GM12878 (cell line): ENCODE measurements around the gene CLCNKB. TPM values are rescaled to one million over a fixed set of nuclear protein-coding genes. Genes with fewer than 3 reads are reported as not detected.

Experiments used
- ATAC-seq: fragments of 200-7000 bp; cut with Tn5 transposase; 3 replicates; pipeline ENCODE4 v1.9.1; 2020; ENCODE audit warnings: mild to moderate bottlenecking, moderate library complexity
- BruUV-seq: library from RNA; stranded (reverse); fragments of 400-500 nt; replicated peaks from 2 replicates; lab custom pipeline; 2021; lab: Mats Ljungman, UMichigan
- CTCF ChIA-PET: fragments of 300-600 bp; sonication (Branson Sonifier 250); formaldehyde crosslinking; extraction: SDS; loops from one replicate; lab custom pipeline; 2021; ENCODE audit warnings: inconsistent platforms; lab: Yijun Ruan, JAX
- POLR2A ChIA-PET: fragments of 350-600 bp; formaldehyde crosslinking; extraction: SDS; loops from one replicate; lab custom pipeline; 2021; ENCODE audit warnings: inconsistent platforms; lab: Charles Lee
- RAD21 ChIA-PET: fragments of 300-600 bp; sonication (Branson Sonifier 250); formaldehyde crosslinking; loops from one replicate; lab custom pipeline; 2023; ENCODE audit warnings: antibody characterized with exemption; ENCODE audit not compliant: unreplicated experiment; lab: Charles Lee
- SMC1A ChIA-PET: fragments of 300-600 bp; sonication (Branson Sonifier 250); formaldehyde crosslinking; loops from one replicate; lab custom pipeline; 2023; ENCODE audit not compliant: unreplicated experiment, uncharacterized antibody; lab: Charles Lee
- DNase-seq: peaks from one replicate; pipeline ENCODE4 v3.0.0-alpha.2; 2011; ENCODE audit warnings: low read depth, low spot score
- FAIRE-seq: peaks from 3 replicates; lab custom pipeline; 2011; peaks lifted over from hg19 to GRCh38; lab: Jason Lieb, UNC
- H2AFZ ChIP-seq: 2 replicates; pipeline ENCODE4 v1.6.0; 2011; ENCODE audit warnings: low read depth, low read length, control low read depth; ENCODE audit not compliant: control insufficient read depth
- H3K27ac ChIP-seq: 2 replicates; pipeline ENCODE4 v1.5.1; 2011; ENCODE audit warnings: control low read depth; ENCODE audit not compliant: control insufficient read depth, insufficient read depth
- H3K27me3 ChIP-seq, 2 experiments: replicated peaks in 1 of 2; 2 replicates each; pipeline versions ENCODE4 v1.6.0 to v1.6.1; 2011; ENCODE audit warnings: low read length in 1 of 2; ENCODE audit not compliant: control insufficient read depth in 2 of 2, insufficient read depth in 2 of 2
- H3K36me3 ChIP-seq, 2 experiments: 2 replicates each; pipeline ENCODE4 v1.5.1; 2011; ENCODE audit warnings: low read length in 1 of 2; ENCODE audit not compliant: control insufficient read depth in 2 of 2, insufficient read depth in 2 of 2
- H3K4me1 ChIP-seq: 2 replicates; pipeline ENCODE4 v1.6.1; 2011; ENCODE audit warnings: mild to moderate bottlenecking, low read length, moderate library complexity, mixed read lengths; ENCODE audit not compliant: control insufficient read depth, insufficient read depth
- H3K4me2 ChIP-seq: 2 replicates; pipeline ENCODE4 v1.6.0; 2011; ENCODE audit warnings: control low read depth; ENCODE audit not compliant: control insufficient read depth, insufficient read depth
- H3K4me3 ChIP-seq: fragments of 200-600 bp; sonication (generic); 2 replicates; pipeline ENCODE4 v1.5.1; 2016
- H3K79me2 ChIP-seq: 2 replicates; pipeline ENCODE4 v1.6.0; 2011; ENCODE audit warnings: low read length; ENCODE audit not compliant: control insufficient read depth, insufficient read depth
- H3K9ac ChIP-seq: 2 replicates; pipeline ENCODE4 v1.8.0; 2011; ENCODE audit warnings: low read length, control low read depth, mixed read lengths; ENCODE audit not compliant: control insufficient read depth, insufficient read depth
- H3K9me3 ChIP-seq: replicated peaks from 3 replicates; pipeline ENCODE4 v1.5.1; 2011; ENCODE audit warnings: mild to moderate bottlenecking, low read length; ENCODE audit not compliant: control insufficient read depth, insufficient read depth
- H4K20me1 ChIP-seq: 2 replicates; pipeline ENCODE4 v1.6.0; 2011; ENCODE audit not compliant: control insufficient read depth, insufficient read depth
- BRCA1 ChIP-seq: IDR thresholded peaks from 2 replicates; pipeline ENCODE4 v1.6.1; 2011; ENCODE audit warnings: low read depth, low read length, improper control_type of control experiment
- EGR1 ChIP-seq, 2 experiments: IDR thresholded peaks; 1 replicate in 1 of 2; 2 replicates in 1 of 2; pipeline ENCODE4 v1.6.1; 2011 to 2012; ENCODE audit warnings: low read depth in 2 of 2, low read length in 2 of 2, borderline replicate concordance in 1 of 2, mild to moderate bottlenecking in 1 of 2, moderate library complexity in 1 of 2
- EP300 ChIP-seq, 2 experiments: fragments of 150-350 bp in 1 of 2; IDR thresholded peaks; 2 replicates each; pipeline ENCODE4 v1.6.1; 2011 to 2012; ENCODE audit warnings: low read depth in 2 of 2, low read length in 2 of 2, borderline replicate concordance in 1 of 2, improper control_type of control experiment in 1 of 2, inconsistent platforms in 1 of 2; ENCODE audit not compliant: control insufficient read depth in 1 of 2
- GABPA ChIP-seq: IDR thresholded peaks from 2 replicates; pipeline ENCODE4 v1.6.1; 2014; ENCODE audit warnings: antibody characterized with exemption, low read depth, mild to moderate bottlenecking, inconsistent platforms
- HCFC1 ChIP-seq: fragments of 150-350 bp; IDR thresholded peaks from 2 replicates; pipeline ENCODE4 v1.6.1; 2014; ENCODE audit warnings: low read length
- IRF4 ChIP-seq: IDR thresholded peaks from 2 replicates; pipeline ENCODE4 v1.6.1; 2011; ENCODE audit warnings: low read depth, low read length
- JUND ChIP-seq: IDR thresholded peaks from 2 replicates; pipeline ENCODE4 v1.6.1; 2012; ENCODE audit warnings: low read depth, mild to moderate bottlenecking, low read length, improper control_type of control experiment, moderate library complexity
- MEF2A ChIP-seq: IDR thresholded peaks from 2 replicates; pipeline ENCODE4 v1.6.1; 2011; ENCODE audit warnings: low read depth, mild to moderate bottlenecking, low read length, moderate library complexity; ENCODE audit not compliant: insufficient read depth
- NFIC ChIP-seq: IDR thresholded peaks from 2 replicates; pipeline ENCODE4 v1.6.1; 2012; ENCODE audit warnings: low read depth, mild to moderate bottlenecking, inconsistent platforms, low read length, moderate library complexity
- NRF1 ChIP-seq: conservative IDR thresholded peaks from 2 replicates; pipeline ENCODE4 v1.6.1; 2011; ENCODE audit warnings: mild to moderate bottlenecking, low read depth, low read length, improper control_type of control experiment
- POLR2A ChIP-seq: IDR thresholded peaks from 2 replicates; pipeline ENCODE4 v1.6.1; 2011; ENCODE audit warnings: low read depth, mild to moderate bottlenecking, low read length
- POLR2AphosphoS2 ChIP-seq: IDR thresholded peaks from 2 replicates; pipeline ENCODE4 v1.6.1; 2011; ENCODE audit warnings: low read depth, mild to moderate bottlenecking, low read length, improper control_type of control experiment, moderate library complexity
- RB1 ChIP-seq: fragments of 450-650 bp; formaldehyde crosslinking; IDR thresholded peaks from 2 replicates; pipeline ENCODE4 v1.6.1; 2017; ENCODE audit warnings: mild to moderate bottlenecking, borderline replicate concordance
- RELA ChIP-seq: fragments of 450-650 bp; IDR thresholded peaks from 2 replicates; pipeline ENCODE4 v1.8.0; 2014; ENCODE audit warnings: borderline replicate concordance; ENCODE audit not compliant: partially characterized antibody
- SMC3 ChIP-seq: IDR thresholded peaks from 2 replicates; pipeline ENCODE4 v1.6.1; 2011; ENCODE audit warnings: low read length, improper control_type of control experiment, borderline replicate concordance
- STAT3 ChIP-seq: IDR thresholded peaks from 2 replicates; pipeline ENCODE4 v1.6.1; 2011; ENCODE audit warnings: low read depth, low read length, improper control_type of control experiment
- ZNF207 ChIP-seq: fragments of 450-650 bp; IDR thresholded peaks from 2 replicates; pipeline ENCODE4 v1.6.1; 2014; ENCODE audit warnings: antibody characterized with exemption, mild to moderate bottlenecking, borderline replicate concordance
- WGBS: methylation state at CpG from one replicate; pipeline ENCODE4 v1.1.6; 2016; ENCODE audit warnings: low lambda C conversion rate; ENCODE audit not compliant: insufficient replicate concordance, insufficient coverage; ENCODE audit errors: missing lambda C conversion rate; 5-methylcytosine and 5-hydroxymethylcytosine counted together
- in situ Hi-C: fragments of 300-500 bp; cut with MboI; formaldehyde crosslinking; loops from 9 replicates; pipeline ENCODE4 v1.14.3; 2018; ENCODE audit warnings: mixed read lengths
- intact Hi-C: fragments of 100-400 bp; cut with micrococcal nuclease; formaldehyde crosslinking; loops from one replicate; pipeline ENCODE4 v1.14.2; 2022; ENCODE audit not compliant: unreplicated experiment
- polyA plus RNA-seq, 11 experiments: library from polyadenylated mRNA; depleted of rRNA in 4 of 11; unstranded in 6 of 11; stranded (reverse) in 5 of 11; fragments of >200 nt; fragmentation: Nextera tagmentation in 4 of 11; fragmentation: Illumina TruSeq in 1 of 11; extraction: Ambion mirVana in 4 of 11; extraction: Trizol in 1 of 11; gene quantifications; 1 replicate in 1 of 11; 2 replicates in 10 of 11; pipeline versions ENCODE4 v1.2.1 to v1.2.3, GENCODE V29; 2011 to 2016; ENCODE audit warnings: inconsistent platforms in 2 of 11, missing spikeins in 2 of 11, low read depth in 1 of 11
- total RNA-seq, 4 experiments: library from RNA; depleted of rRNA in 3 of 4; stranded (reverse); fragments of >200 nt in 3 of 4; fragmentation: Illumina TruSeq in 1 of 4; extraction: Trizol in 1 of 4; gene quantifications; 2 replicates each; pipeline versions ENCODE4 v1.2.1 to v1.2.3, GENCODE V29; 2013 to 2021
- TF ChIP-seq, protein P1 (sequence below): fragments of 450-650 bp; IDR thresholded peaks from 2 replicates; pipeline ENCODE4 v1.6.1; 2016; ENCODE audit warnings: mild to moderate bottlenecking
- TF ChIP-seq, protein P2 (sequence below): fragments of 450-650 bp; IDR thresholded peaks from 2 replicates; pipeline ENCODE4 v1.6.1; 2014; ENCODE audit warnings: mild to moderate bottlenecking
- TF ChIP-seq, protein P3 (sequence below): fragments of 450-650 bp; formaldehyde crosslinking; IDR thresholded peaks from 2 replicates; pipeline ENCODE4 v1.4.0; 2020; ENCODE audit warnings: mild to moderate bottlenecking, moderate library complexity

Gene CLCNKB
- total and polyA plus RNA-seq, 10 of the 15 experiments (the other 5 are each of a cell fraction or from before 2014, with no cell fraction given): 0.05 TPM; not detected in 9

DNA sequence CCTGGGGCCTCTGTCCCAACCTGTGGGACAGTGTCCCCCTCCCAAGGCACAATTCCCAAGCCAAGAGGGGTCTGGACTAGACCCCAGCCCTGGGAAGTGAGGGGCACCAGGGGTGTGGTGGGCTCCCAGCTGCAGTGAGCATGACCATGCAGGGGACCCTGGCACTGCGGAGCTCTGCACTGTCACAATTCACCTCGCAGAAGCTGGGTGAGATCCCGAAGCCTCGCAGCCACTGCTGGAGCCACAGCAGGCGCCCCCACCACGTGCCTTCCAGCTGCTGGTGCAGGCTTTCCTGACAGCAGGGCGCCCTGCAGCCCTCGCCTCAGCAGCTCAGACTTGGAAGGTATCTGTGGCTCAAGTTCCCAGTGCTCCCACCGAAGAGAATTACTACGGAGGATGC is 49.5 kb upstream of the CLCNKB start:
- Histone ChIP-seq H4K20me1 (no peaks in the 10 kb centered on the region; the same call in 1 of the 2 replicates), H3K4me3 (no peak overlapping the region), H2AFZ (no peak overlapping the region), H3K4me1 (no peaks in the 10 kb centered on the region), H3K9me3 (no peaks in the 10 kb centered on the region)
- in situ Hi-C loops (no loop called here), intact Hi-C loops (loop anchor here (1.0 to 5.0 kb wide), 2 partner anchors 37 to 202 kb away; no protein-coding TSS in a partner anchor)
- no peak for FAIRE-seq
- POLR2A ChIA-PET: no interaction called here
- CTCF ChIA-PET: interaction anchor here (0.6 to 2.6 kb wide), 9 partner anchors 38 to 202 kb away, joined by 3 to 14 read pairs (median 4); no protein-coding TSS in a partner anchor
- TF ChIP-seq JUND (no peak), GABPA (no peak), ZNF207 (no peak), POLR2A (no peak), POLR2AphosphoS2 (no peak), EGR1 (IDR thresholded peaks at IDR 0.05; ENCODE audit: borderline replicate concordance in 1 of 2, low read depth in 2 of 2, low read length in 2 of 2) (no peak), NRF1 (no peak), RB1 (no peak), MEF2A (no peak), IRF4 (no peak), RELA (no peak), SMC3 (no peak), EP300 (IDR thresholded peaks at IDR 0.05; ENCODE audit: borderline replicate concordance in 1 of 2, control insufficient read depth in 1 of 2, low read depth in 2 of 2, low read length in 2 of 2) (no peak), BRCA1 (no peak), NFIC (no peak), HCFC1 (no peak), STAT3 (no peak)
- TF ChIP-seq, protein P1, sequence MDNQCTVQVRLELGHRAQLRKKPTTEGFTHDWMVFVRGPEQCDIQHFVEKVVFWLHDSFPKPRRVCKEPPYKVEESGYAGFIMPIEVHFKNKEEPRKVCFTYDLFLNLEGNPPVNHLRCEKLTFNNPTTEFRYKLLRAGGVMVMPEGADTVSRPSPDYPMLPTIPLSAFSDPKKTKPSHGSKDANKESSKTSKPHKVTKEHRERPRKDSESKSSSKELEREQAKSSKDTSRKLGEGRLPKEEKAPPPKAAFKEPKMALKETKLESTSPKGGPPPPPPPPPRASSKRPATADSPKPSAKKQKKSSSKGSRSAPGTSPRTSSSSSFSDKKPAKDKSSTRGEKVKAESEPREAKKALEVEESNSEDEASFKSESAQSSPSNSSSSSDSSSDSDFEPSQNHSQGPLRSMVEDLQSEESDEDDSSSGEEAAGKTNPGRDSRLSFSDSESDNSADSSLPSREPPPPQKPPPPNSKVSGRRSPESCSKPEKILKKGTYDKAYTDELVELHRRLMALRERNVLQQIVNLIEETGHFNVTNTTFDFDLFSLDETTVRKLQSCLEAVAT: no peak
- TF ChIP-seq, protein P2, sequence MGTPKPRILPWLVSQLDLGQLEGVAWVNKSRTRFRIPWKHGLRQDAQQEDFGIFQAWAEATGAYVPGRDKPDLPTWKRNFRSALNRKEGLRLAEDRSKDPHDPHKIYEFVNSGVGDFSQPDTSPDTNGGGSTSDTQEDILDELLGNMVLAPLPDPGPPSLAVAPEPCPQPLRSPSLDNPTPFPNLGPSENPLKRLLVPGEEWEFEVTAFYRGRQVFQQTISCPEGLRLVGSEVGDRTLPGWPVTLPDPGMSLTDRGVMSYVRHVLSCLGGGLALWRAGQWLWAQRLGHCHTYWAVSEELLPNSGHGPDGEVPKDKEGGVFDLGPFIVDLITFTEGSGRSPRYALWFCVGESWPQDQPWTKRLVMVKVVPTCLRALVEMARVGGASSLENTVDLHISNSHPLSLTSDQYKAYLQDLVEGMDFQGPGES: no peak
- TF ChIP-seq, protein P3, sequence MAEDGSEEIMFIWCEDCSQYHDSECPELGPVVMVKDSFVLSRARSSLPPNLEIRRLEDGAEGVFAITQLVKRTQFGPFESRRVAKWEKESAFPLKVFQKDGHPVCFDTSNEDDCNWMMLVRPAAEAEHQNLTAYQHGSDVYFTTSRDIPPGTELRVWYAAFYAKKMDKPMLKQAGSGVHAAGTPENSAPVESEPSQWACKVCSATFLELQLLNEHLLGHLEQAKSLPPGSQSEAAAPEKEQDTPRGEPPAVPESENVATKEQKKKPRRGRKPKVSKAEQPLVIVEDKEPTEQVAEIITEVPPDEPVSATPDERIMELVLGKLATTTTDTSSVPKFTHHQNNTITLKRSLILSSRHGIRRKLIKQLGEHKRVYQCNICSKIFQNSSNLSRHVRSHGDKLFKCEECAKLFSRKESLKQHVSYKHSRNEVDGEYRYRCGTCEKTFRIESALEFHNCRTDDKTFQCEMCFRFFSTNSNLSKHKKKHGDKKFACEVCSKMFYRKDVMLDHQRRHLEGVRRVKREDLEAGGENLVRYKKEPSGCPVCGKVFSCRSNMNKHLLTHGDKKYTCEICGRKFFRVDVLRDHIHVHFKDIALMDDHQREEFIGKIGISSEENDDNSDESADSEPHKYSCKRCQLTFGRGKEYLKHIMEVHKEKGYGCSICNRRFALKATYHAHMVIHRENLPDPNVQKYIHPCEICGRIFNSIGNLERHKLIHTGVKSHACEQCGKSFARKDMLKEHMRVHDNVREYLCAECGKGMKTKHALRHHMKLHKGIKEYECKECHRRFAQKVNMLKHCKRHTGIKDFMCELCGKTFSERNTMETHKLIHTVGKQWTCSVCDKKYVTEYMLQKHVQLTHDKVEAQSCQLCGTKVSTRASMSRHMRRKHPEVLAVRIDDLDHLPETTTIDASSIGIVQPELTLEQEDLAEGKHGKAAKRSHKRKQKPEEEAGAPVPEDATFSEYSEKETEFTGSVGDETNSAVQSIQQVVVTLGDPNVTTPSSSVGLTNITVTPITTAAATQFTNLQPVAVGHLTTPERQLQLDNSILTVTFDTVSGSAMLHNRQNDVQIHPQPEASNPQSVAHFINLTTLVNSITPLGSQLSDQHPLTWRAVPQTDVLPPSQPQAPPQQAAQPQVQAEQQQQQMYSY (CRISPR knock-in tag): no peak
- TF ChIP-seq, all 136 proteins: peak for 0
- H3K9ac ChIP-seq: no peak overlapping the region
- no peaks in the 10 kb centered on the region for H3K36me3 ChIP-seq
- ChIA-PET RAD21 (interaction anchor here (1.0 to 2.4 kb wide), 2 partner anchors 178 to 202 kb away, joined by 5 to 11 read pairs; no protein-coding TSS in a partner anchor), SMC1A (interaction anchor here (1.6 to 2.2 kb wide), 4 partner anchors 14 to 203 kb away, joined by 6 to 10 read pairs (median 8); partner anchors contain the start of gene ZBTB17)
- 64% methylated on average over 10 of the region's 10 CpGs for WGBS
- no peaks in the 10 kb centered on the region for H3K79me2 ChIP-seq
- BruUV-seq: no TSS peak
- no peak for DNase-seq
- H3K4me2 ChIP-seq: no peak overlapping the region
- H3K27ac ChIP-seq: no peak overlapping the region
- H3K27me3 ChIP-seq: no peaks in the 10 kb centered on the region
- ATAC-seq: no peak
